NCI-H510A treated with DMSO at 0.1 percent for 48 hours (cell line): ENCODE results near the gene INTS11.

Experiments
- DNase-seq: peaks from one replicate; lab custom pipeline; 2025; lab: John Stamatoyannopoulos, UW

INTS11 gene

GRCh38 chr1:1312450-1313314 lies 11.8 kb downstream of the INTS11 start:
- no peak for DNase-seq

- DNase-seq: no peak
Measured at GRCh38 chr1:1311107-1312104, 13.1 kb downstream of the INTS11 start.

- no peak for DNase-seq
Measured at GRCh38 chr1:1310476-1311053, 13.9 kb downstream of the INTS11 start.

GRCh38 chr1:1310109-1310385 lies 14.4 kb downstream of the INTS11 start:
- no peak for DNase-seq

GRCh38 chr1:1309251-1310108 lies 15.0 kb downstream of the INTS11 start:
- peak; percentile 65 for DNase-seq

- DNase-seq: no peak
Measured at GRCh38 chr1:1308756-1309250, 15.7 kb downstream of the INTS11 start.

- peak; percentile 99 for DNase-seq
Measured at GRCh38 chr1:1307923-1308755, 16.3 kb downstream of the INTS11 start, which contains the start of the genes ACAP3 and PUSL1. Gene ACAP3, minus strand, starts transcription at chr1:1307930. Its CDS starts 115 bp downstream, at chr1:1307815. Gene PUSL1, plus strand, starts transcription at chr1:1308597. Its CDS starts 47 bp downstream, at chr1:1308644.

- no peak for DNase-seq
Measured at GRCh38 chr1:1307261-1307922, 17.1 kb downstream of the INTS11 start.

- DNase-seq: no peak
Measured at GRCh38 chr1:1306661-1307260, 17.7 kb downstream of the INTS11 start.

GRCh38 chr1:1306070-1306660 lies 18.3 kb downstream of the INTS11 start:
- no peak for DNase-seq

GRCh38 chr1:1305300-1306069 lies 19.0 kb downstream of the INTS11 start:
- DNase-seq: peak; percentile 89

- DNase-seq: peak; percentile 98
Measured at GRCh38 chr1:1304331-1305299, 19.8 kb downstream of the INTS11 start.

GRCh38 chr1:1303736-1304135 lies 20.7 kb downstream of the INTS11 start:
- no peak for DNase-seq

GRCh38 chr1:1302951-1303509 lies 21.4 kb downstream of the INTS11 start:
- no peak for DNase-seq

- no peak for DNase-seq
Measured at GRCh38 chr1:1302006-1302430, 22.4 kb downstream of the INTS11 start.

GRCh38 chr1:1300352-1300739 lies 24.1 kb downstream of the INTS11 start:
- DNase-seq: no peak
